Adipocyte (in vitro differentiated cells): ENCODE measurements around the gene NOS1AP.

Source experiments
- DNase-seq: peaks from one replicate; pipeline ENCODE4 v3.0.0-alpha.2; 2015; ENCODE audit warnings: low read depth
- H3K27me3 ChIP-seq: replicated peaks from 2 replicates; pipeline ENCODE4 v1.7.0; 2013; ENCODE audit warnings: mild to moderate bottlenecking, low read length, moderate library complexity; ENCODE audit not compliant: control insufficient read depth, insufficient read depth
- H3K36me3 ChIP-seq: 2 replicates; pipeline ENCODE4 v1.7.0; 2013; ENCODE audit warnings: low read length, mild to moderate bottlenecking, moderate library complexity; ENCODE audit not compliant: control insufficient read depth, insufficient read depth, severe bottlenecking
- H3K4me1 ChIP-seq: 2 replicates; pipeline ENCODE4 v1.7.0; 2013; ENCODE audit warnings: mild to moderate bottlenecking, low read length, moderate library complexity; ENCODE audit not compliant: control insufficient read depth, insufficient read depth
- H3K4me3 ChIP-seq: 2 replicates; pipeline ENCODE4 v1.7.0; 2013; ENCODE audit warnings: mild to moderate bottlenecking, low read length, moderate library complexity
- H3K9ac ChIP-seq: 2 replicates; pipeline ENCODE4 v1.7.0; 2013; ENCODE audit warnings: mild to moderate bottlenecking, low read length, moderate library complexity
- H3K9me3 ChIP-seq: 2 replicates; pipeline ENCODE4 v1.7.0; 2013; ENCODE audit warnings: mild to moderate bottlenecking, low read length, moderate library complexity; ENCODE audit not compliant: control insufficient read depth

Gene NOS1AP

GRCh38 chr1:162212713-162213112, 143.2 kb downstream of the NOS1AP start:
- Histone ChIP-seq H3K4me3 (no peak overlapping the region), H3K4me1 (peaks cover 29% of the 10 kb centered on the region), H3K9ac (no peak overlapping the region), H3K27me3 (peaks cover 19% of the 10 kb centered on the region), H3K36me3 (no peaks in the 10 kb centered on the region), H3K9me3 (no peaks in the 10 kb centered on the region)
- DNase-seq: no peak

- H3K27me3 ChIP-seq: peaks cover 19% of the 10 kb centered on the region
- H3K9me3 ChIP-seq: no peaks in the 10 kb centered on the region
- H3K4me3 ChIP-seq: no peak overlapping the region
- no peak overlapping the region for H3K9ac ChIP-seq
- no peaks in the 10 kb centered on the region for H3K36me3 ChIP-seq
- peaks cover 25% of the 10 kb centered on the region for H3K4me1 ChIP-seq
- no peak for DNase-seq
These were observed 143.9 kb downstream of the NOS1AP start for GRCh38 chr1:162213281-162213912.

- Histone ChIP-seq H3K4me1 (peaks cover 17% of the 10 kb centered on the region), H3K9ac (no peak overlapping the region), H3K36me3 (no peaks in the 10 kb centered on the region), H3K4me3 (no peak overlapping the region), H3K9me3 (no peaks in the 10 kb centered on the region), H3K27me3 (peaks cover 21% of the 10 kb centered on the region)
- DNase-seq: no peak
These were observed 144.7 kb downstream of the NOS1AP start for GRCh38 chr1:162214202-162214601.

- Histone ChIP-seq H3K4me1 (peaks cover 13% of the 10 kb centered on the region), H3K9ac (no peak overlapping the region), H3K27me3 (peaks cover 34% of the 10 kb centered on the region), H3K9me3 (no peaks in the 10 kb centered on the region), H3K36me3 (no peaks in the 10 kb centered on the region), H3K4me3 (no peak overlapping the region)
- DNase-seq: no peak
These were observed 146.4 kb downstream of the NOS1AP start for GRCh38 chr1:162215902-162216301.

- Histone ChIP-seq H3K4me1 (peaks cover 13% of the 10 kb centered on the region), H3K9me3 (no peaks in the 10 kb centered on the region), H3K36me3 (no peaks in the 10 kb centered on the region), H3K27me3 (peaks cover 31% of the 10 kb centered on the region), H3K4me3 (no peak overlapping the region), H3K9ac (no peak overlapping the region)
- no peak for DNase-seq
These were observed 147.1 kb downstream of the NOS1AP start for GRCh38 chr1:162216604-162217003.

GRCh38 chr1:162217706-162218105, 148.2 kb downstream of the NOS1AP start:
- no peak overlapping the region for H3K9ac ChIP-seq
- no peak overlapping the region for H3K4me3 ChIP-seq
- no peaks in the 10 kb centered on the region for H3K36me3 ChIP-seq
- peaks cover 11% of the 10 kb centered on the region for H3K4me1 ChIP-seq
- peaks cover 31% of the 10 kb centered on the region for H3K27me3 ChIP-seq
- H3K9me3 ChIP-seq: no peaks in the 10 kb centered on the region
- no peak for DNase-seq

GRCh38 chr1:162218546-162218945, 149.1 kb downstream of the NOS1AP start:
- H3K4me3 ChIP-seq: no peak overlapping the region
- DNase-seq: no peak
- H3K9ac ChIP-seq: no peak overlapping the region
- H3K36me3 ChIP-seq: no peaks in the 10 kb centered on the region
- peaks cover 3% of the 10 kb centered on the region for H3K4me1 ChIP-seq
- peaks cover 27% of the 10 kb centered on the region for H3K27me3 ChIP-seq
- no peaks in the 10 kb centered on the region for H3K9me3 ChIP-seq

GRCh38 chr1:162218975-162219374, 149.5 kb downstream of the NOS1AP start:
- H3K4me1 ChIP-seq: peaks cover 2% of the 10 kb centered on the region
- H3K4me3 ChIP-seq: no peak overlapping the region
- peaks cover 27% of the 10 kb centered on the region for H3K27me3 ChIP-seq
- no peak for DNase-seq
- H3K36me3 ChIP-seq: no peaks in the 10 kb centered on the region
- H3K9ac ChIP-seq: no peak overlapping the region
- H3K9me3 ChIP-seq: no peaks in the 10 kb centered on the region

- no peaks in the 10 kb centered on the region for H3K9me3 ChIP-seq
- no peak for DNase-seq
- H3K9ac ChIP-seq: no peak overlapping the region
- no peak overlapping the region for H3K4me3 ChIP-seq
- no peaks in the 10 kb centered on the region for H3K36me3 ChIP-seq
- H3K4me1 ChIP-seq: peaks cover 2% of the 10 kb centered on the region
- H3K27me3 ChIP-seq: peaks cover 27% of the 10 kb centered on the region
These were observed 150.0 kb downstream of the NOS1AP start for GRCh38 chr1:162219461-162219860.

GRCh38 chr1:162220009-162220539, 150.6 kb downstream of the NOS1AP start:
- Histone ChIP-seq H3K4me3 (no peak overlapping the region), H3K27me3 (peaks cover 27% of the 10 kb centered on the region), H3K9ac (no peak overlapping the region), H3K36me3 (no peaks in the 10 kb centered on the region), H3K9me3 (no peaks in the 10 kb centered on the region), H3K4me1 (peaks cover 2% of the 10 kb centered on the region)
- DNase-seq: no peak

- H3K27me3 ChIP-seq: peaks cover 15% of the 10 kb centered on the region
- no peaks in the 10 kb centered on the region for H3K9me3 ChIP-seq
- no peak overlapping the region for H3K4me3 ChIP-seq
- DNase-seq: no peak
- no peak overlapping the region for H3K9ac ChIP-seq
- H3K4me1 ChIP-seq: peaks cover 2% of the 10 kb centered on the region
- H3K36me3 ChIP-seq: no peaks in the 10 kb centered on the region
These were observed 152.5 kb downstream of the NOS1AP start for GRCh38 chr1:162222014-162222413.

GRCh38 chr1:162222730-162223129, 153.2 kb downstream of the NOS1AP start:
- Histone ChIP-seq H3K27me3 (peaks cover 15% of the 10 kb centered on the region), H3K4me1 (peaks cover under 1% of the 10 kb centered on the region), H3K36me3 (no peaks in the 10 kb centered on the region), H3K9ac (no peak overlapping the region), H3K4me3 (no peak overlapping the region), H3K9me3 (no peaks in the 10 kb centered on the region)
- DNase-seq: no peak
